HCT116 (cell line): Measurements from ENCODE around the gene AP2A1. TPM values are rescaled to one million over a fixed set of nuclear protein-coding genes. Genes with fewer than 3 reads are reported as not detected.

Experiments
- ATAC-seq: fragments of 200-7000 bp; cut with Tn5 transposase; 2 replicates; pipeline ENCODE4 v1.9.1; 2020; ENCODE audit warnings: mild to moderate bottlenecking, moderate library complexity
- BruUV-seq: library from RNA; stranded (reverse); fragments of 400-500 nt; replicated peaks from 2 replicates; lab custom pipeline; 2021; lab: Mats Ljungman, UMichigan
- CTCF ChIA-PET: fragments of 300-600 bp; sonication (Branson Sonifier 250); formaldehyde crosslinking; loops from one replicate; lab custom pipeline; 2021; ENCODE audit warnings: antibody characterized with exemption; lab: Charles Lee
- POLR2A ChIA-PET: fragments of 300-600, 350-600 bp; sonication (Branson Sonifier 250); formaldehyde crosslinking; loops from one replicate; lab custom pipeline; 2021; ENCODE audit warnings: antibody characterized with exemption; lab: Charles Lee
- RAD21 ChIA-PET, 2 experiments: fragments of 300-600 bp; sonication (Branson Sonifier 250); formaldehyde crosslinking; loops; one replicate each; lab custom pipeline; 2023; ENCODE audit warnings: low total read pairs in 2 of 2; ENCODE audit not compliant: uncharacterized antibody in 2 of 2, unreplicated experiment in 2 of 2, low non-redundant PET in 1 of 2; lab: Charles Lee
- DNase-seq: peaks from one replicate; pipeline ENCODE4 v3.0.0-alpha.2; 2010; ENCODE audit warnings: low read depth, low spot score
- H2AFZ ChIP-seq: fragments of 200-600 bp; shearing (Covaris generic), sonication (generic); 2 replicates; pipeline ENCODE4 v1.6.1; 2017; ENCODE audit warnings: low read depth, mixed run types, mixed read lengths, antibody characterized with exemption, low read length; ENCODE audit not compliant: poor library complexity, severe bottlenecking
- H3K27ac ChIP-seq: 2 replicates; pipeline ENCODE4 v1.5.1; 2012; ENCODE audit warnings: low read depth, low read length
- H3K27me3 ChIP-seq: fragments of 200-600 bp; sonication (generic); 2 replicates; pipeline ENCODE4 v1.6.1; 2016; ENCODE audit warnings: mixed run types, low read length, mixed read lengths; ENCODE audit not compliant: insufficient read depth
- H3K36me3 ChIP-seq, 2 experiments: fragments of 200-500 bp in 1 of 2; fragments of 200-600 bp in 1 of 2; sonication (Bioruptor generic) in 1 of 2; sonication (generic) in 1 of 2; 2 replicates each; pipeline versions ENCODE4 v1.5.1 to v1.6.1; 2014 to 2016; ENCODE audit warnings: low read length in 2 of 2, inconsistent platforms in 1 of 2, mixed read lengths in 1 of 2, mixed run types in 1 of 2; ENCODE audit not compliant: insufficient read depth in 2 of 2, control insufficient read depth in 1 of 2
- H3K4me1 ChIP-seq, 2 experiments: fragments of 200-600 bp in 1 of 2; sonication (generic) in 1 of 2; 2 replicates each; pipeline versions ENCODE4 v1.5.1 to v1.6.1; 2012 to 2017; ENCODE audit warnings: low read length in 2 of 2, inconsistent platforms in 1 of 2, mild to moderate bottlenecking in 1 of 2, mixed read lengths in 1 of 2, mixed run types in 1 of 2, moderate library complexity in 1 of 2; ENCODE audit not compliant: insufficient read depth in 2 of 2, control insufficient read depth in 1 of 2
- H3K4me2 ChIP-seq: fragments of 200-600 bp; sonication (generic); 2 replicates; pipeline ENCODE4 v1.6.1; 2017; ENCODE audit warnings: mixed run types, low read length, mixed read lengths
- H3K4me3 ChIP-seq, 2 experiments: fragments of 200-600 bp in 1 of 2; sonication (generic) in 1 of 2; replicated peaks in 1 of 2; 2 replicates each; pipeline ENCODE4 v1.5.1; 2011 to 2016; ENCODE audit warnings: low read length in 2 of 2, control low read depth in 1 of 2, low read depth in 1 of 2, mild to moderate bottlenecking in 1 of 2, mixed read lengths in 1 of 2, mixed run types in 1 of 2
- H3K79me2 ChIP-seq: fragments of 200-600 bp; sonication (generic); 2 replicates; pipeline ENCODE4 v1.6.1; 2017; ENCODE audit warnings: mild to moderate bottlenecking, mixed run types, low read length, moderate library complexity, mixed read lengths; ENCODE audit not compliant: insufficient read depth
- H3K9ac ChIP-seq: fragments of 200-600 bp; sonication (generic); 2 replicates; pipeline ENCODE4 v1.6.1; 2016; ENCODE audit warnings: low read length, mixed read lengths
- H3K9me2 ChIP-seq: fragments of 200-600 bp; sonication (generic), shearing (Covaris generic); 2 replicates; pipeline ENCODE4 v1.6.1; 2017; ENCODE audit warnings: mixed run types, mild to moderate bottlenecking, moderate library complexity; ENCODE audit not compliant: insufficient read depth
- H3K9me3 ChIP-seq, 2 experiments: fragments of 200-500 bp in 1 of 2; fragments of 200-600 bp in 1 of 2; sonication (Bioruptor generic) in 1 of 2; sonication (generic) in 1 of 2; 2 replicates each; pipeline ENCODE4 v1.6.1; 2014 to 2017; ENCODE audit warnings: low read length in 2 of 2, mixed read lengths in 2 of 2, inconsistent platforms in 1 of 2, low read depth in 1 of 2, mild to moderate bottlenecking in 1 of 2, mixed run types in 1 of 2, moderate library complexity in 1 of 2; ENCODE audit not compliant: control insufficient read depth in 1 of 2, insufficient read depth in 1 of 2
- H4K20me1 ChIP-seq: fragments of 200-600 bp; sonication (generic), shearing (Covaris generic); 2 replicates; pipeline ENCODE4 v1.6.1; 2017; ENCODE audit warnings: mixed run types, mild to moderate bottlenecking, moderate library complexity; ENCODE audit not compliant: insufficient read depth
- CBX3 ChIP-seq: IDR thresholded peaks from 2 replicates; pipeline ENCODE4 v1.6.1; 2012; ENCODE audit warnings: low read depth
- EZH2 ChIP-seq: fragments of 200-600 bp; sonication (generic); IDR thresholded peaks from 2 replicates; pipeline ENCODE4 v1.6.1; 2017; ENCODE audit warnings: antibody characterized with exemption, mixed run types
- EZH2phosphoT487 ChIP-seq: fragments of 200-600 bp; IDR thresholded peaks from 2 replicates; pipeline ENCODE4 v1.6.1; 2018; ENCODE audit warnings: antibody characterized with exemption, borderline replicate concordance
- JUND ChIP-seq: IDR thresholded peaks from 2 replicates; pipeline ENCODE4 v1.6.1; 2012
- MAX ChIP-seq: IDR thresholded peaks from 2 replicates; pipeline ENCODE4 v1.6.1; 2012
- SIN3A ChIP-seq: IDR thresholded peaks from 2 replicates; pipeline ENCODE4 v1.6.1; 2012; ENCODE audit warnings: low read depth
- SP1 ChIP-seq: IDR thresholded peaks from 2 replicates; pipeline ENCODE4 v1.6.1; 2012; ENCODE audit warnings: low read depth
- ZFX ChIP-seq: fragments of 450-650 bp; IDR thresholded peaks from 2 replicates; pipeline ENCODE4 v1.6.1; 2017
- ZNF274 ChIP-seq: fragments of 200-500 bp; sonication (Bioruptor generic); IDR thresholded peaks from 2 replicates; pipeline ENCODE4 v1.6.1; 2014; ENCODE audit warnings: mild to moderate bottlenecking, low read depth, low read length, inconsistent platforms
- intact Hi-C: fragments of 100-400 bp; cut with micrococcal nuclease; formaldehyde crosslinking; loops from 2 replicates; pipeline ENCODE4 v1.10.0; 2022
- total RNA-seq: library from RNA; stranded (reverse); gene quantifications from one replicate; pipeline ENCODE4 v1.2.1, GENCODE V29; 2021; ENCODE audit not compliant: unreplicated experiment
- TF ChIP-seq, protein P1 (sequence below): IDR thresholded peaks from 2 replicates; pipeline ENCODE4 v1.6.1; 2012
- TF ChIP-seq, protein P2 (sequence below): IDR thresholded peaks from 2 replicates; pipeline ENCODE4 v1.6.1; 2012; ENCODE audit warnings: low read depth

Gene AP2A1
- total RNA-seq, 1 experiment from 2014 or later, result 102 TPM

DNA sequence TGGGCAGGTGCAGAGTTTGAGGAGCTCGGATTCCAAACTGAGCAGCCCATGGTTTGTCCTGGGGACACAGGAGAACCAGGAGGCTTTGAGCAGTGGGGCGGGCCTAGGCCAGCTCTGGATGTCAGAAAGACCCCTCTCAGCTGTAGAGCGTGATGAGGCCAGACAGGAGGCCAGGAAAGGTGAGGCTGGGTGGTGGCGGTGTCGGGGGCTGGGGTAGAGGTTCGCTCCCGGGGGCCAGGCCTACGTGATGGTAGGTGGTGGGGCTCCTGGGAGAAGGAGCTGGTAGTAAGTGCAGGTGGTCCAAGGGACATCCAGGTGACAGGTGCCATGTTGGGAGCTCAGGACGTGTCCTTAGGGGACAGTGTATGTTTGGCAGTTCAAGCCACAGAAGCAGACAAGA lies 70.6 kb downstream of the AP2A1 start:
- Histone ChIP-seq H3K4me1 (no peaks in the 10 kb centered on the region), H3K9me2 (no peaks in the 10 kb centered on the region), H3K4me2 (no peak overlapping the region), H3K9me3 (no peaks in the 10 kb centered on the region), H4K20me1 (no peaks in the 10 kb centered on the region), H3K27ac (no peak overlapping the region), H3K4me3 (no peak overlapping the region), H2AFZ (no peak overlapping the region), H3K36me3 (peaks cover 32 to 41% of the 10 kb centered on the region in 2 experiments), H3K27me3 (no peaks in the 10 kb centered on the region), H3K79me2 (no peaks in the 10 kb centered on the region), H3K9ac (no peak overlapping the region)
- DNase-seq, result no peak
- no peak for ATAC-seq
- BruUV-seq, result no TSS peak
- no peak for TF ChIP-seq SP1
- TF ChIP-seq, protein P1, sequence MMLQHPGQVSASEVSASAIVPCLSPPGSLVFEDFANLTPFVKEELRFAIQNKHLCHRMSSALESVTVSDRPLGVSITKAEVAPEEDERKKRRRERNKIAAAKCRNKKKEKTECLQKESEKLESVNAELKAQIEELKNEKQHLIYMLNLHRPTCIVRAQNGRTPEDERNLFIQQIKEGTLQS, result no peak
- TF ChIP-seq, protein P2, sequence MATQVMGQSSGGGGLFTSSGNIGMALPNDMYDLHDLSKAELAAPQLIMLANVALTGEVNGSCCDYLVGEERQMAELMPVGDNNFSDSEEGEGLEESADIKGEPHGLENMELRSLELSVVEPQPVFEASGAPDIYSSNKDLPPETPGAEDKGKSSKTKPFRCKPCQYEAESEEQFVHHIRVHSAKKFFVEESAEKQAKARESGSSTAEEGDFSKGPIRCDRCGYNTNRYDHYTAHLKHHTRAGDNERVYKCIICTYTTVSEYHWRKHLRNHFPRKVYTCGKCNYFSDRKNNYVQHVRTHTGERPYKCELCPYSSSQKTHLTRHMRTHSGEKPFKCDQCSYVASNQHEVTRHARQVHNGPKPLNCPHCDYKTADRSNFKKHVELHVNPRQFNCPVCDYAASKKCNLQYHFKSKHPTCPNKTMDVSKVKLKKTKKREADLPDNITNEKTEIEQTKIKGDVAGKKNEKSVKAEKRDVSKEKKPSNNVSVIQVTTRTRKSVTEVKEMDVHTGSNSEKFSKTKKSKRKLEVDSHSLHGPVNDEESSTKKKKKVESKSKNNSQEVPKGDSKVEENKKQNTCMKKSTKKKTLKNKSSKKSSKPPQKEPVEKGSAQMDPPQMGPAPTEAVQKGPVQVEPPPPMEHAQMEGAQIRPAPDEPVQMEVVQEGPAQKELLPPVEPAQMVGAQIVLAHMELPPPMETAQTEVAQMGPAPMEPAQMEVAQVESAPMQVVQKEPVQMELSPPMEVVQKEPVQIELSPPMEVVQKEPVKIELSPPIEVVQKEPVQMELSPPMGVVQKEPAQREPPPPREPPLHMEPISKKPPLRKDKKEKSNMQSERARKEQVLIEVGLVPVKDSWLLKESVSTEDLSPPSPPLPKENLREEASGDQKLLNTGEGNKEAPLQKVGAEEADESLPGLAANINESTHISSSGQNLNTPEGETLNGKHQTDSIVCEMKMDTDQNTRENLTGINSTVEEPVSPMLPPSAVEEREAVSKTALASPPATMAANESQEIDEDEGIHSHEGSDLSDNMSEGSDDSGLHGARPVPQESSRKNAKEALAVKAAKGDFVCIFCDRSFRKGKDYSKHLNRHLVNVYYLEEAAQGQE, result no peak
- TF ChIP-seq ZNF274, result no peak
- TF ChIP-seq EZH2, result no peak
- no peak for TF ChIP-seq SIN3A
- no peak for TF ChIP-seq EZH2phosphoT487
- TF ChIP-seq ZFX, result no peak
- no peak for TF ChIP-seq CBX3
- TF ChIP-seq MAX, result no peak
- TF ChIP-seq JUND, result no peak
- RAD21 ChIA-PET, result no interaction called here
- POLR2A ChIA-PET, result no interaction called here
- intact Hi-C loops, result no loop called here
- CTCF ChIA-PET, result no interaction called here
